Astrocyte of the cerebellum (primary cell): ENCODE results near the gene RPLP2.

Source experiments
- DNase-seq: peaks from one replicate; pipeline ENCODE4 v3.0.0-alpha.2; 2011; ENCODE audit warnings: low read depth
- H3K4me3 ChIP-seq: 2 replicates; pipeline ENCODE4 v1.5.1; 2011; ENCODE audit warnings: mild to moderate bottlenecking, low read depth, low read length, moderate library complexity
- CTCF ChIP-seq: IDR thresholded peaks from 2 replicates; pipeline ENCODE4 v1.5.1; 2012; ENCODE audit warnings: low read length, low read depth, moderate library complexity, mild to moderate bottlenecking; ENCODE audit errors: missing control alignments
- in situ Hi-C: cut with HindIII; loops from 2 replicates; pipeline ENCODE4 v1.10.0; 2017; ENCODE audit warnings: low sequenced_read_pairs

RPLP2 gene

DNA sequence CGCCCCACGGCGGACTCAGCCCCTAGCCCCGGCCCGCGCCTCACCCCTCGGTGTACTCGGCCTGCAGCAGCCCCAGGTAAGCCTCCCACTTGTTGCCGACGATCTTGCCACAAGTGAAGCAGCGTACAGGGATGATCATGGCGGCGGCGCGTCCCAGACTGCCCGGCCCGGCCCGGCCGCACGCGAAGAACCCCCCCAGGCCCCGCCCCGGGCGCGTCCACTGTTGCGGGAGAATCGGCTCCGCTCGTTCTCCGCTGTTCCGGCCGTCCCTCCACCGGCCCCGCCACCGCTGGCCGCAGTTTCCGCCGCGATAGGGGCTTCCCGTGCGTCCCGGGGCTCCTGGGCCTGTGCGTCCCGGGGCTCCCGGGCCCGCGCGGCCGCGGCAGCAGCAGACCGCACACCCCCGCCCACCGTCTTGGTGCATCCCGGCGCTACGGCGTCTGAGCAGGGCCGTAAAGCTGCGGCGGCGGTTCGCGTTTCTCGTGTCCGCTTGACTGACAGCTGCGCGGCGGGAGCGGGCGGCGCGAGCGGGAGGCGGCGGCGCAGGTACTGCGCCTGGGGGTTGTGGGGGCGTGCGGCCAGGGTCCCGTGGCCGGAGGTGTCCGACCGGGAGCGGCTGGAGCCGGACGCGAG, 32.7 kb downstream of the RPLP2 start, which contains the start of the genes POLR2L and TSPAN4:
POLR2L (minus strand) TSS at position 160 of the 633 bp plus-strand sequence; CDS start at position 139, 21 bp downstream.
TSPAN4 (plus strand) TSS at position 483 of the 633 bp plus-strand sequence. CDS start 7,453 bp downstream, outside the sequence.
- peak within 1 kb of the TSS; percentile 94 for H3K4me3 ChIP-seq
- peak; percentile 70 for DNase-seq
- no peak for TF ChIP-seq CTCF
- in situ Hi-C loops = no loop called here

DNA sequence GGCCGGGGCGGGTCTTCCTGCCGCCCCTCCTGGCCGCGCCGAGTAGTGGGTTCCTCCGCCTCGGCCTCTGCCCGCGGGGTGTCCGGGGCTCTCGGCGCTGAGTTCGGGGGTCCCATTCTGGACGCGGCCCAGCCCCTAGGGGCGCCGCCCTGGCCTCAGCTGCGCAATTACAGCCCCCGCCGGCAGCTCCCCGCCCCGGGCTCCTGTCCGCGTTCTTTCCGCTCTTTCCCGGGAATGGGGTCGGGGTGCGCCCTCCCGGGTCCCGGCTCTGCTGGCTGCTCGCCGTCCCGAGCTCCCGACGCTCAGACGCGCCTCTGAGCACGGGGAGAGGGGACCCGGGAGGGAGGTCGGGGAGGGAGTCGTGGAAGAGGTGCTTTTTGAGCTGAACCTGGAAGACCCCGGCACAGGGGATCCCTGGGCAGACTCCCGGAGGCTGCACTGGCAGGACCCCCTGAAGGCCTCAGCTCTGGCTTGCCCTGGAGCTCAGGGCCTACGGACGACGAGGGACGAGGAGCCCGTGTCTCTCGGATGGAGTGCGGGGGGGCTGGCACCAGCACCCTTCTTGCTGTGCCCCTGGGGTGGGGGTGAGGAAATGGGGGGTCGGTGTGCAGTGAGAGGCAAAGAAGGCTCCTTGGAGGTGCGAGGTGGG, 33.4 kb downstream of the RPLP2 start:
- DNase-seq = no peak
- no peak for TF ChIP-seq CTCF
- peak overlapping the region; percentile 94 for H3K4me3 ChIP-seq
- in situ Hi-C loops = no loop called here

GRCh38 chr11:843818-844692, 34.3 kb downstream of the RPLP2 start:
- no peak for TF ChIP-seq CTCF
- in situ Hi-C loops = no loop called here
- DNase-seq = peak; percentile 91
- peak overlapping the region; percentile 94 for H3K4me3 ChIP-seq

GRCh38 chr11:844693-845644, 35.2 kb downstream of the RPLP2 start:
- in situ Hi-C loops = no loop called here
- no peak for TF ChIP-seq CTCF
- H3K4me3 ChIP-seq = peak overlapping the region; percentile 94
- peak; percentile 88 for DNase-seq

DNA sequence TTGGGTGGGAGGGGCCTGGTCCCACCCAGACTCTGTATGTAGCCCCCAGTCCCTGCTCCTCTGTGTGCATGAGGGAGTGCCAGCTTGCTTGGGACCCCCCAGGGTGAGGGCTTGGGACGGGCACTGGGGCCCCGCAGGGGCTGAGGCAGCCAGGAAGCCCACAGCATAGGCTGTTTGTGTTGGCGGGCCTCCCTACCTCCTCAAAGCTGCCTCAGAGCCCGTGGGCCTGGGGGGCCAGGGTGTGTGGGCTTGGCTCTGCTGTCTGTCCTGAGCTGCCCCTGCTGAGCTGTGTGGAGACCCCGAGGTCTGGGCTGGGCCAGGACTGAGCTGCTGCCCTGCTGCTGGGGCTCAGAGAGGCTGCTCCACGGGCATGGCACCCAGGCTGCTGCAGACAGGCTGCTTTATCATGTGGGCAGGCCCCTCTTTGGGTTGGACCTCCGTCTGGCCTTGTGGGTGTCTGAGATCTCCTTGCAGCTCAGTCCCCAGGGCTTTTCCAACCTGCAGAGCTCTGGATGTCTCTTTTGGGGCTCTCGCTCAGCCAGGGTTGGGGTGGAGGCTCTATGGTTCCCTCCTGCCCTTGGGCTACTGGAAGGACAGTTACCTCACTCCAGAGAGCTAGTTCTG, 36.2 kb downstream of the RPLP2 start:
- no peak for DNase-seq
- no peak for TF ChIP-seq CTCF
- H3K4me3 ChIP-seq = peak overlapping the region; percentile 5
- in situ Hi-C loops = no loop called here
